Measurements from ENCODE around the gene C7.

- TF ChIP-seq CTCF (tag by site-specific recombination; IDR thresholded peaks at IDR 0.05) (no peak), ZNF513 (tag by site-specific recombination; IDR thresholded peaks at IDR 0.05) (no peak), TCF7L2 (IDR thresholded peaks at IDR 0.05; ENCODE audit: borderline replicate concordance, low read depth, low read length) (no peak), PBX3 (CRISPR knock-in tag; IDR thresholded peaks at IDR 0.05) (no peak), ELK4 (IDR thresholded peaks at IDR 0.05; ENCODE audit: borderline replicate concordance, low read depth, low read length) (no peak), ZNF555 (tag by site-specific recombination; conservative IDR thresholded peaks at IDR 0.05) (no peak), ZNF140 (tag by site-specific recombination; IDR thresholded peaks at IDR 0.05) (no peak), ZNF639 (tag by site-specific recombination; IDR thresholded peaks at IDR 0.05) (no peak), ZNF324 (tag by site-specific recombination; IDR thresholded peaks at IDR 0.05) (no peak)
Observed at GRCh38 chr5:40984884-40985283, 75.6 kb downstream of the C7 start.
